Liver (tissue), 9 donors: Measurements from ENCODE around the gene EXOC2. TPM values are rescaled to one million over a fixed set of nuclear protein-coding genes. Genes with fewer than 3 reads are reported as not detected.

ENCODE experiments used
- DNase-seq: peaks from one replicate; pipeline ENCODE4 v3.0.0-alpha.2; 2017; ENCODE audit warnings: low spot score
- H3K27ac ChIP-seq, 2 donors: one replicate each; pipeline ENCODE4 v1.7.0; 2013; ENCODE audit warnings: inconsistent platforms in 2 of 2, low read length in 2 of 2, control low read depth in 1 of 2, low read depth in 1 of 2, mild to moderate bottlenecking in 1 of 2
- H3K27me3 ChIP-seq, 4 donors: one replicate each; pipeline versions ENCODE4 v1.6.1 to v1.7.0; 2013; ENCODE audit warnings: low read length in 3 of 4, inconsistent platforms in 1 of 4, mild to moderate bottlenecking in 1 of 4, moderate library complexity in 1 of 4; ENCODE audit not compliant: control insufficient read depth in 4 of 4, insufficient read depth in 4 of 4
- H3K36me3 ChIP-seq, 4 donors: one replicate each; pipeline versions ENCODE4 v1.6.1 to v1.7.0; 2013; ENCODE audit warnings: low read length in 3 of 4, mild to moderate bottlenecking in 3 of 4, low read depth in 1 of 4, moderate library complexity in 1 of 4; ENCODE audit not compliant: control insufficient read depth in 4 of 4, insufficient read depth in 3 of 4
- H3K4me1 ChIP-seq, 4 donors: one replicate each; pipeline versions ENCODE4 v1.6.1 to v1.7.0; 2013; ENCODE audit warnings: low read length in 3 of 4, mild to moderate bottlenecking in 3 of 4, moderate library complexity in 1 of 4; ENCODE audit not compliant: control insufficient read depth in 4 of 4, insufficient read depth in 4 of 4
- H3K4me3 ChIP-seq, 3 donors: one replicate each; pipeline versions ENCODE4 v1.6.1 to v1.7.0; 2013; ENCODE audit warnings: low read length in 3 of 3, control low read depth in 1 of 3, low read depth in 1 of 3, mild to moderate bottlenecking in 1 of 3
- H3K9ac ChIP-seq, 2 donors: one replicate each; pipeline ENCODE4 v1.7.0; 2013; ENCODE audit warnings: low read length in 2 of 2, mild to moderate bottlenecking in 2 of 2, moderate library complexity in 2 of 2, control low read depth in 1 of 2, low read depth in 1 of 2
- H3K9me3 ChIP-seq, 4 donors: one replicate each; pipeline versions ENCODE4 v1.6.1 to v1.7.0; 2013; ENCODE audit warnings: low read length in 3 of 4; ENCODE audit not compliant: control insufficient read depth in 4 of 4
- EGR1 ChIP-seq, 2 donors: IDR thresholded peaks; 2 replicates each; pipeline ENCODE4 v1.6.1; 2016 to 2018; ENCODE audit warnings: antibody characterized with exemption in 2 of 2, low read depth in 2 of 2
- FOXA1 ChIP-seq: IDR thresholded peaks from 2 replicates; pipeline ENCODE4 v1.6.1; 2016; ENCODE audit warnings: antibody characterized with exemption
- FOXA2 ChIP-seq: IDR thresholded peaks from 2 replicates; pipeline ENCODE4 v1.6.1; 2016; ENCODE audit warnings: antibody characterized with exemption
- GABPA ChIP-seq, 2 donors: IDR thresholded peaks in 1 of 2; conservative IDR thresholded peaks in 1 of 2; 2 replicates each; pipeline ENCODE4 v1.6.1; 2016; ENCODE audit warnings: antibody characterized with exemption in 2 of 2, mild to moderate bottlenecking in 1 of 2, moderate library complexity in 1 of 2
- HNF4A ChIP-seq, 2 donors: conservative IDR thresholded peaks; 2 replicates each; pipeline ENCODE4 v1.6.1; 2016; ENCODE audit warnings: antibody characterized with exemption in 2 of 2, mild to moderate bottlenecking in 2 of 2
- NR2F2 ChIP-seq: IDR thresholded peaks from 2 replicates; pipeline ENCODE4 v1.6.1; 2016; ENCODE audit warnings: antibody characterized with exemption
- RAD21 ChIP-seq, 2 donors: IDR thresholded peaks; 2 replicates each; pipeline ENCODE4 v1.6.1; 2016; ENCODE audit warnings: antibody characterized with exemption in 2 of 2, mild to moderate bottlenecking in 2 of 2
- TAF1 ChIP-seq: conservative IDR thresholded peaks from 2 replicates; pipeline ENCODE4 v1.6.1; 2016; ENCODE audit warnings: antibody characterized with exemption, mild to moderate bottlenecking
- YY1 ChIP-seq: IDR thresholded peaks from 2 replicates; pipeline ENCODE4 v1.6.1; 2016; ENCODE audit warnings: antibody characterized with exemption, mild to moderate bottlenecking
- WGBS: extraction: QIAGEN DNeasy Blood & Tissue Kit; methylation state at CpG from one replicate; pipeline ENCODE4 v1.1.7; 2013; 5-methylcytosine and 5-hydroxymethylcytosine counted together
- polyA plus RNA-seq, 2 donors: library from polyadenylated mRNA; stranded (reverse) in 1 of 2; unstranded in 1 of 2; fragments of 200-250 nt in 1 of 2; fragments of >200 nt in 1 of 2; fragmentation: Nextera tagmentation in 1 of 2; extraction: Ambion mirVana in 1 of 2; gene quantifications; one replicate each; pipeline versions ENCODE4 v1.2.1 to v1.2.3, GENCODE V29; 2013 to 2015
- total RNA-seq, 2 donors: library from RNA; depleted of rRNA; stranded (reverse); fragments of >200 nt; gene quantifications; one replicate each; pipeline ENCODE4 v1.2.3, GENCODE V29; 2014
- TF ChIP-seq, protein P1 (sequence below): IDR thresholded peaks from 2 replicates; pipeline ENCODE4 v1.6.1; 2016; ENCODE audit warnings: antibody characterized with exemption
- TF ChIP-seq, protein P2 (sequence below): fragments of 150-350 bp; IDR thresholded peaks from 2 replicates; pipeline ENCODE4 v1.5.1; 2017; ENCODE audit warnings: improper control_type of control experiment, low read depth, low read length; ENCODE audit not compliant: missing input control
- TF ChIP-seq, protein P3 (sequence below): IDR thresholded peaks from 2 replicates; pipeline ENCODE4 v1.6.1; 2016; ENCODE audit warnings: antibody characterized with exemption
- donor health status: healthy.
- donor health status: healthy.
- donor health status: healthy.
- donor health status: healthy.
- donor health status: healthy.

The EXOC2 gene
- total and polyA plus RNA-seq, 4 donors: 6.7 to 15.3 (median 9.2) TPM

- TF ChIP-seq, protein P1, sequence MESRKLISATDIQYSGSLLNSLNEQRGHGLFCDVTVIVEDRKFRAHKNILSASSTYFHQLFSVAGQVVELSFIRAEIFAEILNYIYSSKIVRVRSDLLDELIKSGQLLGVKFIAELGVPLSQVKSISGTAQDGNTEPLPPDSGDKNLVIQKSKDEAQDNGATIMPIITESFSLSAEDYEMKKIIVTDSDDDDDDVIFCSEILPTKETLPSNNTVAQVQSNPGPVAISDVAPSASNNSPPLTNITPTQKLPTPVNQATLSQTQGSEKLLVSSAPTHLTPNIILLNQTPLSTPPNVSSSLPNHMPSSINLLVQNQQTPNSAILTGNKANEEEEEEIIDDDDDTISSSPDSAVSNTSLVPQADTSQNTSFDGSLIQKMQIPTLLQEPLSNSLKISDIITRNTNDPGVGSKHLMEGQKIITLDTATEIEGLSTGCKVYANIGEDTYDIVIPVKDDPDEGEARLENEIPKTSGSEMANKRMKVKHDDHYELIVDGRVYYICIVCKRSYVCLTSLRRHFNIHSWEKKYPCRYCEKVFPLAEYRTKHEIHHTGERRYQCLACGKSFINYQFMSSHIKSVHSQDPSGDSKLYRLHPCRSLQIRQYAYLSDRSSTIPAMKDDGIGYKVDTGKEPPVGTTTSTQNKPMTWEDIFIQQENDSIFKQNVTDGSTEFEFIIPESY: no peak
- TF ChIP-seq, protein P2, sequence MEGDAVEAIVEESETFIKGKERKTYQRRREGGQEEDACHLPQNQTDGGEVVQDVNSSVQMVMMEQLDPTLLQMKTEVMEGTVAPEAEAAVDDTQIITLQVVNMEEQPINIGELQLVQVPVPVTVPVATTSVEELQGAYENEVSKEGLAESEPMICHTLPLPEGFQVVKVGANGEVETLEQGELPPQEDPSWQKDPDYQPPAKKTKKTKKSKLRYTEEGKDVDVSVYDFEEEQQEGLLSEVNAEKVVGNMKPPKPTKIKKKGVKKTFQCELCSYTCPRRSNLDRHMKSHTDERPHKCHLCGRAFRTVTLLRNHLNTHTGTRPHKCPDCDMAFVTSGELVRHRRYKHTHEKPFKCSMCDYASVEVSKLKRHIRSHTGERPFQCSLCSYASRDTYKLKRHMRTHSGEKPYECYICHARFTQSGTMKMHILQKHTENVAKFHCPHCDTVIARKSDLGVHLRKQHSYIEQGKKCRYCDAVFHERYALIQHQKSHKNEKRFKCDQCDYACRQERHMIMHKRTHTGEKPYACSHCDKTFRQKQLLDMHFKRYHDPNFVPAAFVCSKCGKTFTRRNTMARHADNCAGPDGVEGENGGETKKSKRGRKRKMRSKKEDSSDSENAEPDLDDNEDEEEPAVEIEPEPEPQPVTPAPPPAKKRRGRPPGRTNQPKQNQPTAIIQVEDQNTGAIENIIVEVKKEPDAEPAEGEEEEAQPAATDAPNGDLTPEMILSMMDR: no peak
Observed at GRCh38 chr6:513961-514360, 179.0 kb downstream of the EXOC2 start (continued).

GRCh38 chr6:513058-513457, 179.9 kb downstream of the EXOC2 start:
- Histone ChIP-seq H3K36me3 (no peaks in the 10 kb centered on the region), H3K27me3 (no peaks in the 10 kb centered on the region), H3K9me3 (no peaks in the 10 kb centered on the region), H3K4me3 (no peak overlapping the region), H3K4me1 (no peaks in the 10 kb centered on the region), H3K27ac (no peak overlapping the region), H3K9ac (no peak overlapping the region)
- DNase-seq: no peak
- TF ChIP-seq FOXA1: no peak
- WGBS: 96% methylated on average over 15 of the region's 15 CpGs

DNA sequence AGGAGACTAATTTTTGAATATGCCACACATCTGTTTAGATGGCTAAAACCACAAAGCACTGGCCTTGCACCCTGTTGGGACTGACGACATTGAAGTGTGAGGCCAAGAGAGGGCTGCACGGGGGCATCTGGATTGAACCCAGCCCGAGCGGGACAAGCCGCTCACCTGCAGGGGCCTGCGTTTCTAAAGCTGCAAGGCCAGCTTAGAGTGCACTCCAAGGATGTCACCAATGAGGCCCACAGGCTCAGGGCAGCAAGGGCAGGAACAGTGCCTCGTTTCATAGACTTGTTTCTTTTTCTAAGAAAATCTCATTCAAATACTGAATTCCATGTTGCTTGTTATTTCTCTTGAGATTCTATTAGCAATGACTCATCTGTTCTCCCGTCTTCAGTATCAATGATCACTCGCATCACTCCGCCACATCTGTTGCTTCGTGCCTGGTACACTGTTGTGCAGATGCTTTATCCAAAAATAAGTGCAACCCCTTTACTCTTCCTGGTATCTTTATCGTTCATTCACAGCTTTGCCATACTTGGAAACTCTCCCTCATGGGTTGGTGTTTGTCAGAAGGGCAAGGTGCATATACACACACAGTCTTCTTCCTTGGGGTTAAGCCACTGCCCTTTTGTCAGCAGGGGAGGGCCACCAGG, 181.3 kb downstream of the EXOC2 start:
- Histone ChIP-seq H3K4me1 (no peaks in the 10 kb centered on the region), H3K4me3 (no peak overlapping the region), H3K36me3 (no peaks in the 10 kb centered on the region), H3K27ac (no peak overlapping the region), H3K27me3 (no peaks in the 10 kb centered on the region), H3K9ac (no peak overlapping the region), H3K9me3 (no peaks in the 10 kb centered on the region)
- DNase-seq: no peak
- WGBS: 96% methylated on average over 12 of the region's 12 CpGs
- TF ChIP-seq HNF4A (conservative IDR thresholded peaks at IDR 0.05): no peak

GRCh38 chr6:509676-510075, 183.3 kb downstream of the EXOC2 start:
- no peaks in the 10 kb centered on the region for H3K4me1 ChIP-seq
- TF ChIP-seq, protein P3, sequence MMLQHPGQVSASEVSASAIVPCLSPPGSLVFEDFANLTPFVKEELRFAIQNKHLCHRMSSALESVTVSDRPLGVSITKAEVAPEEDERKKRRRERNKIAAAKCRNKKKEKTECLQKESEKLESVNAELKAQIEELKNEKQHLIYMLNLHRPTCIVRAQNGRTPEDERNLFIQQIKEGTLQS: no peak
- TF ChIP-seq FOXA1 (no peak), YY1 (no peak), HNF4A (conservative IDR thresholded peaks at IDR 0.05) (no peak), GABPA (IDR thresholded peaks at IDR 0.05 in 1 of 2, conservative IDR thresholded peaks at IDR 0.05 in 1 of 2) (no peak), RAD21 (IDR thresholded peaks at IDR 0.05) (no peak), NR2F2 (no peak), EGR1 (IDR thresholded peaks at IDR 0.05; ENCODE audit: low read depth in 2 of 2) (no peak), TAF1 (no peak), FOXA2 (no peak)
- 86% methylated on average over 4 of the region's 4 CpGs for WGBS
- no peak overlapping the region for H3K4me3 ChIP-seq
- no peak overlapping the region for H3K9ac ChIP-seq
- H3K27ac ChIP-seq: no peak overlapping the region
- DNase-seq: no peak
- H3K36me3 ChIP-seq: no peaks in the 10 kb centered on the region
- no peaks in the 10 kb centered on the region for H3K27me3 ChIP-seq
- no peaks in the 10 kb centered on the region for H3K9me3 ChIP-seq
